Activated T-helper 1 cell treated with Interleukin-2 at 50 U/mL for 16 hours (primary cell): Measurements from ENCODE around the gene HSD3B7.
"Not testable (repeated sequence)": the region's sequence is repeated elsewhere in the genome, so short reads cannot be mapped to it uniquely, and the experiment has no call there.

Source experiments
- DNase-seq: peaks from one replicate; pipeline ENCODE4 v3.0.0-alpha.2; 2020; ENCODE audit warnings: low read depth

The HSD3B7 gene

GRCh38 chr16:30984669-30985400 is at the start of gene HSD3B7:
TSS of gene HSD3B7 (plus strand) at chr16:30985207. CDS start at chr16:30985659, 452 bp downstream.
- DNase-seq = peak; percentile 69

GRCh38 chr16:30937692-30938091 is 47.3 kb upstream of the HSD3B7 start:
- no peak for DNase-seq

DNA sequence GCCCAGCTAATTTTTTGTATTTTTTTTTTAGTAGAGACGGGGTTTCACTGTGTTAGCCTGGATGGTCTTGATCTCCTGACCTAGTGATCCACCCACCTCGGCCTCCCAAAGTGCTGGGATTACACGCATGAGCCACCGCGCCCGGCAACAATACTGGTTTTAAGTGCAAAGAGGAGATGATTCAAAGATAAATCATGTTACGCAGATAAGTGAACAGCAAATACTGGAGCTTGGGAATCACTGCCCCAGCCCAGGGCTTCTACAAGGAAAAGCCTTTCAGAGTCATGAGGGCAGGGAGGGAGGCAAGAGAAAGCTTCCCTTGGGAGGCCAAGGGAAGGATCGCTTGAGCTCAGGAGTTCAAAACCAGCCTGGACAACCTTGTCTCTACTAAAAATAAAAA is 45.4 kb upstream of the HSD3B7 start:
- DNase-seq = not testable (repeated sequence)

GRCh38 chr16:30941600-30942425 is 43.2 kb upstream of the HSD3B7 start:
- DNase-seq = peak; percentile 45

DNA sequence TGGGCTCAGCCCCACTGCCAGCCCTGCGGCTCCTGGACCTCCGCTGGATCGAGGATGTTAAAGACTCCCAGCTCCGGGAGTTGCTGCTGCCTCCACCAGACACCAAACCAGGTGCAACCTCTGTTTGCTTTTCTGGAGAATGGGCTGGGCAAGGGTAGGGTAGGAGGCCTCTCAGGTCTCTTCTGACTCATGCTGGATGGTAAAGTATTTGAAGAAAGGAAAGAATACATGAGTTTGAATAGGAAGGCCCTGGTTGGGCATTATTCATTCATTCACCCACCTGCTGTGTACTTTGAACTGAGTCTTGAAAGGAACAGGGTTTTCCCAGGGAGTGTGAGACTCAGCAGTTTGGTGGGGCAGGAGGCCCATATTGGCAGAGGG is 42.6 kb upstream of the HSD3B7 start:
- DNase-seq = no peak

DNA sequence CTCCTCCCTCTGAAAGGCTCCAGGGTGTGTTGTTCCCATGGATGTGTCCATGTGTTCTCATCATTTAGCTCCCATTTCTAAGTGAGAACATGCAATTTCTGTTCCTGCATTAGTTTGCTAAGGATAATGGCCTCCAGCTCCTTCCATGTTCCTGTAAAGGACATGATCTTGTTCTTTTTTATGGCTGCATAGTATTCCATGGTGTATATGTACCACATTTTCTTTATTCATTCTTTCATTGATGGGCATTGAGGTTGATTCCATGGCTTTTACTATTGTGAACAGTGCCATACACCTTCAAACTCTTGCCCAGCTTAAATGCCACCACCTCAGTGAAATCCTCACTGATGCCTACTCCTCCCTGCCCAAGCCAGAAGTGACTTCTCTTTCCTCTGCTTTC is 40.7 kb upstream of the HSD3B7 start:
- no peak for DNase-seq

DNA sequence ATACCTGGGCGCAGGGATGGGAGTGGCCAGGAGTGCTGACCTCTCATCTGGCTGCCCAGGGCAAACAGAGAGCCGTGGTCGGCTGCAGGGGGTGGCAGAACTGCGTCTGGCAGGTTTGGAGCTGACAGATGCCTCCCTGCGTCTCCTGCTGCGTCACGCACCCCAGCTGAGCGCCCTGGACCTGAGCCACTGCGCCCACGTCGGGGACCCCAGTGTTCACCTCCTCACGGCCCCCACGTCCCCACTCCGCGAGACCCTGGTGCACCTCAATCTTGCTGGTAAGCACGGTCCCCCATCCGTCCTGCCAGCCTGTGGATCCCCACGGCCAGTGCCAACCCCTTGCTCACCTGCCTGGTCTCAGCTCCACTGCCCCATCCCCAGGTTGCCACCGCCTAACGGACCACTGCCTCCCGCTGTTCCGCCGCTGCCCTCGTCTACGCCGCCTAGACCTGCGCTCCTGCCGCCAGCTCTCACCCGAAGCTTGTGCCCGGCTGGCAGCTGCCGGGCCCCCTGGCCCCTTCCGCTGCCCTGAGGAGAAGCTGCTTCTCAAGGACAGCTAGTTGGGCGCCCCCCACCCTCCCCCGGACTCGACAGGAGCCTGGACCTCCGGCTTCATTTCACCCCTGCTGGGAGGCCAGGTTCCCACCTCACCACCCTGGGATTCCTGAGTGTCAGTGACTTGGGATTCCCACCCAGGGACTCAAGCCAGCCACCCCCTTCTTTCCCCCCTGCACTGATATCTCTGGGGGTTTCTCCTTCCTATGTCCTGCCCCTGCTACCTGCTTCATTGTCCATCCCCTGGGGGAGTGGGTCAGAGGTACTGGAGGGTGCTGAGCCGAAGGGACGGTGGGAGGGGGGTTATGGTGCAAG is 38.1 kb upstream of the HSD3B7 start:
- DNase-seq = no peak

DNA sequence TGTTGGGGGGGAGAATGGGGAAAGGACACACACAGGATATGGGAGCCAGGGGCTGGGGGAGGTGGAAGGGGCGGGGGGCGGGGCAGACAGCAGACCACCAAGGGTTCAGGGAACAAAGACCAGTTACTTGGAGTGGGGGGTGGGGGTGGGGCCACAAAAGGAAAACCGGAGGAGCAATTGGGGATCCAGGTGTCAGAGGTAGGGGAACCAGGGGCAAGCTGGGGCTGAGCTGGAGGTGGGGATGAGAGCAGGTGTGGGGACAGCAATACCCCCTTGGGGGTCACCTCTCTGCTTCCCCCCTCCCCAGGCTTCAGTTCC is 37.5 kb upstream of the HSD3B7 start:
- DNase-seq = no peak

DNA sequence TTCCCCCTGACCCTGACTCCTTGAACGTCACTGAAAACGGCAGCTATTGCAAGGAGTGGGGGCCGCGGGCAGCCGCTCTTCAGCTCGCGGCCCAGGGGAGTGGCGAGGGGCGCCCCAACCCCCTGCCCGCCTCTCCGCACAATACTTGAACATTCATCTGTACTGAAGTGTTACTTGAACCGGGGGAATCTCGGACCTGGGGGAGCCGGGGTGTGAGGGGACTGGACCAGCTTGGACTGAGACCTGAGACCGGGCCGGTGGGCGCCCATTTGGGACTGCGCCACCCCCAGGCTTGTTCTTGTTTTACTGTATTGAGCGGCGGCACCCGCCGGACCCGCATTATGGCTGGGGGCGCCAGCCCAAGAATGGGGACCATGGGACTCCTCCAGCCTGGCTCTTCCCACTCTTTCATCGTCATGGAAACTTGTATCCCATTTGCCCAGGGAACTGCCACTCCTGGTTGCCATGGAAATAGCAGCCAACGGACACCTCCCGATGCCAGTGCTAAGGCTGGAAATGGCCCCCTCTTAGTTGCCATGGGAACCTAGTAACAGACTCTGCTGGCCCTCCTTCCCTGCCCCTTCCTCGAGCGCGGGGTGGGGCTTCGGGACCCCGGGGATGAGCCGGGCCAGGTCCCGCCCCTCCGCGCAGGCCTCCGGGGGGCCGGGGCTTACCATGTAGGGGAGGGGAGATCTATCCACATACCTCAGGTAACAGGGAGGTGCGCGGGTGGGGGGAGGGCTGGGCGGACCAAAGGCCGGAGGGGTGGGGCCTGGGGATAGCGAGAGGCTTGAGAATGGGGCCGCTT is 36.9 kb upstream of the HSD3B7 start:
- DNase-seq = no peak

DNA sequence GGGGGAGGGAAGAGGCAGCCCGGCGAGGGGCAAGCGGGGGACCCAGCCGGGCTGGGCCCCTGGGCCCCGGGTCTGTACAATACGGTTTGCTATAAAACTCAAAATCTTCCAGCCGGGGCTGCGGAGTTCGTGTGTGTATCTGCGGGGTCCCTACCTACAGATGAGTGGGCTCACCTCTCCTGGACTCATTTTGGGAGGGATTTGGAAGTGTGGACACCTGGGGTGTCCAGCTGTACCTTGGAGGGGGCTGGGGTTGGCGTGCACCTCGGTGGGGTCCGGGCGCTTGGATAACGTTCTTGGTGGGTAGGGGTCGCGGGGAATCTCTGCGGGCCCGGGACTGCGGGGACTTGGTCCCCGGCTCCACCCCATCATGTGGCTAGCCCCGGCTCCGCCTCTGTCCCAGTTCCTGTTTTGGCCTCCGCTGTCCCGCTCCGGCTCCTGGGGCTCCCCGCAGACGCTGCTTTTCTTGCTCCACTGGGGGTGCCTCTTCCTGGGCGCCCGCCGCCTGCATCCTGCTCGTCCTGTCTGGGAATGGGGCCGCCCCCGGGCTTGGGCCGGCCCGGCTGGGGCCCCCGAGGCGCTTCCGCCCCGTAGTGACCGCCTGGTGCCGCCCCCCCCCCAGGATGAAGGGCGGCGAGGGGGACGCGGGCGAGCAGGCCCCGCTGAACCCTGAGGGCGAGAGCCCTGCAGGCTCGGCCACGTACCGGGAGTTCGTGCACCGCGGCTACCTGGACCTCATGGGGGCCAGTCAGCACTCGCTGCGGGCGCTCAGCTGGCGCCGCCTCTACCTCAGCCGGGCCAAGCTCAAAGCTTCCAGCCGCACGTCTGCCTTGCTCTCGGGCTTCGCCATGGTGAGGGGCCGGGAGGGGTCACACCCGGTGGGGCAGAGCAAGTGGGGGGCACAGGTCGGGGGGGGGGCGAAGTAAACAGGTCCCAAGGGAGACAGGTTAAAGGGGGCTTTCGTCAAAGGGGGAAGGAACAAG is 36.0 kb upstream of the HSD3B7 start, which contains the start of gene ORAI3:
Gene ORAI3, plus strand, starts transcription at position 402 of the 983 bp plus-strand sequence. Its CDS starts 222 bp downstream, at position 624.
- peak; percentile 37 for DNase-seq

DNA sequence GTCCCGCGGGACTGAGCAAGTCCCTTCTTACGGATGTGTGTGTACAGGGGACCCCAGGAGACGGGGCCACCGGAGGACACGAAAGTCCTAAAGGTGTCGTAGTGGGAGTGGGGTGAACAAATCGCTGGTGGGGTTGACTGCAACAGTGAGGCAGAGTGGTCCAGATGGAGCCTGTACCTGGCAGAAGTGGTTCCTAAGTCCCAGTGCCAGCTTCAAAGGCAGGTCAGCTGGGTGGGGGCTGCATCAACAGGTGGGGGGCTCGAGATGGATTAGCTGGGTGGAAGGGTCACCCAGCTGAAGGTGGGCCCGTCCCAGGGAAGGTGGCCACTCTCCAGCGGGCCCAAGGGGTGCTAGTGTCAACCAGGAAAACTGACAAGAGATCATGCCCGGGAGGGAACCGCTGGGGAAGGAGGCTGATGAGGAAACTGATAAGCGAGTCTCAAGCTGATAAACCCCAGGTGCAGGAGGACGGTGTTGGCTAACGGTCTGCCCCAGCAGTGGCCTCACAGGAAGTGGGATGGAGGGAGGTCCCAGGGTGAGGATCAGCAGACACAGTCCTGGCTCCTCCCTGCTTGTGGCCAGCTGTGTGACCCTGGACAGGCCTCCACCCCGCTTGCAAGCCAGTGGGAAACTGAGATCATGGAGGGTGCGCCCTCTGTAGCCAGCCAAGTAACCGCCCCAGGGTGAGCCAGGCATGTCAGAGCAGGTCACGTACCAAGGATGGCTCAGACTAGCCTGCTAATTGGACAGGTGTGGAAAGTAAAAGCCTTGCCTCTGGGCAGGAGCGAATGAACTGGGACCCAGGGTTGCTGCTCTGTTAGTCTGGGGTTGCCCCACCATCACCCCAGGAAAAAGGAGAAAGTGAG is 35.1 kb upstream of the HSD3B7 start:
- DNase-seq = no peak

GRCh38 chr16:30950516-30951065 is 34.4 kb upstream of the HSD3B7 start:
- no peak for DNase-seq

DNA sequence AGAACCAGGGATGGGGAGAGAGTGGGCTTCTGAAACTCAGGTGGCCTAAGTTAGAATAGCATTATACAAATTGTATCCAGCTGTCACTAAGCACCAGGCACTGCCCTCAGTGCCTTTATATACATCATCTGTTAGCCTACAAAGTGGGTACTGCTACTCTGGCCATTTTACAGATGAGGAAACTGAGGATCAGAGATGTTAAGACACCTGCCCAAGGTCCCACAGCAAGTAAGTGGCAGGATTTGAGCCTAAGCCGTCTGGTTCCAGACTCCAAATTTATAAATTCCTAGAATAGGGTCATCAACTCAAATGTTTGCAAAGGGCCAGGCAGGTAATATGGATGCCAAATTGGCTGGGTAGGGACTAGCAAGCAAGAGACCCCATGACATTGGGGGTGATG is 33.8 kb upstream of the HSD3B7 start:
- DNase-seq = no peak

DNA sequence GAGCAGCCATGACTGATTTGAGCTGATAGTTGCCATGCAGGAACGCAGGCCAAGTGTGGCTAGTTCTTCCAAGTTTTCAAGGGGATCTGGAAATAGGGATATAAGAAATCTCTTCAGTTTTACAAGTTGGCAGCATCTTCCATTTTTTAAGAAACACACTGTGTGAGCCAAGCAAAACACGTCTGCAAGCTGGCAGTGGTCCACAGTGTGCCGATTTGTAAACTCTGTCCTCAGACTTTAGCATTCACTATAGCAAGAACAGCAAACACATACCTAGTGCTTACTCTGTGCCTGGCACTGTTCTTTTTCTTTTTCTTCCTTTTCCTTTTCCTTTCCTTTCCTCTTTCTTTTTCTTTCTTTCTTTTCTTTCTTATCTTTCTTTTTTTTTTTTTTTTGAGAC is 33.3 kb upstream of the HSD3B7 start:
- DNase-seq = no peak

DNA sequence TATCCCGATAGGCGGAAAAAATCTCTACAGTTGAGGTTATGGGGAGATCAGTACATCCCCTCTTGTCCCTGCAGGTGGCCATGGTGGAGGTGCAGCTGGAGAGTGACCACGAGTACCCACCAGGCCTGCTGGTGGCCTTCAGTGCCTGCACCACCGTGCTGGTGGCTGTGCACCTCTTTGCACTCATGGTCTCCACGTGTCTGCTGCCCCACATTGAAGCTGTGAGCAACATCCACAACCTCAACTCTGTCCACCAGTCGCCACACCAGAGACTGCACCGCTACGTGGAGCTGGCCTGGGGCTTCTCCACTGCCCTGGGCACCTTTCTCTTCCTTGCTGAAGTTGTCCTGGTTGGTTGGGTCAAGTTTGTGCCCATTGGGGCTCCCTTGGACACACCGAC is 31.9 kb upstream of the HSD3B7 start:
- no peak for DNase-seq

- peak; percentile 43 for DNase-seq
Measured at GRCh38 chr16:30953511-30954124, 31.4 kb upstream of the HSD3B7 start.

- no peak for DNase-seq
Measured at GRCh38 chr16:30954993-30955392, 30.0 kb upstream of the HSD3B7 start.

- DNase-seq = peak; percentile 76
Measured at GRCh38 chr16:30956601-30957455, 28.2 kb upstream of the HSD3B7 start.
